ENCODE measurements around the gene PID1. TPM values are rescaled to one million over a fixed set of nuclear protein-coding genes. Genes with fewer than 3 reads are reported as not detected.

Gene PID1
- total RNA-seq, 4 donors from 2014 or later: 33.1 to 48.6 (median 39.7) TPM

GRCh38 chr2:228974169-228974568 lies 296.9 kb downstream of the PID1 start:
- TF ChIP-seq POLR2A (IDR thresholded peaks at IDR 0.05) (no peak), EP300 (IDR thresholded peaks at IDR 0.05) (no peak), CTCF (IDR thresholded peaks at IDR 0.05) (no peak)
- Histone ChIP-seq H3K36me3 (no peaks in the 10 kb centered on the region), H3K9me3 (no peaks in the 10 kb centered on the region), H3K4me1 (no peaks in the 10 kb centered on the region), H3K27ac (no peak overlapping the region), H3K4me3 (no peak overlapping the region), H3K27me3 (no peaks in the 10 kb centered on the region)
- DNase-seq (ENCODE audit: low spot score in 2 of 2): no peak
- WGBS, 2 donors: 86 to 89% methylated on average over 1 of the region's 1 CpG

Small RNAs within 50 kb of the gene (small RNA-seq; reads per million reads assigned to genes)
- gene RN7SKP283: not detected
